GM10847 (cell line): ENCODE measurements around the gene CBX4.

Experiments used
- POLR2A ChIP-seq: IDR thresholded peaks from 2 replicates; pipeline ENCODE4 v1.6.1; 2011; ENCODE audit not compliant: insufficient read length; ENCODE audit errors: extremely low read depth

CBX4 gene

GRCh38 chr17:79847698-79848369 lies 8.6 kb upstream of the CBX4 start:
- no peak for TF ChIP-seq POLR2A

GRCh38 chr17:79845601-79845949 lies 6.3 kb upstream of the CBX4 start:
- TF ChIP-seq POLR2A: no peak

- no peak for TF ChIP-seq POLR2A
Observed at GRCh38 chr17:79844869-79845600, 5.8 kb upstream of the CBX4 start.

GRCh38 chr17:79843816-79844800 lies 4.9 kb upstream of the CBX4 start:
- no peak for TF ChIP-seq POLR2A

GRCh38 chr17:79843474-79843815 lies 4.2 kb upstream of the CBX4 start:
- no peak for TF ChIP-seq POLR2A

GRCh38 chr17:79842656-79843473 lies 3.6 kb upstream of the CBX4 start:
- no peak for TF ChIP-seq POLR2A

- no peak for TF ChIP-seq POLR2A
Observed at GRCh38 chr17:79842136-79842655, 3.0 kb upstream of the CBX4 start.

- no peak for TF ChIP-seq POLR2A
Observed at GRCh38 chr17:79841369-79842135, 2.3 kb upstream of the CBX4 start.

GRCh38 chr17:79840989-79841286 lies 1.7 kb upstream of the CBX4 start:
- TF ChIP-seq POLR2A: no peak

- no peak for TF ChIP-seq POLR2A
Observed at GRCh38 chr17:79840269-79840988, 1.2 kb upstream of the CBX4 start.

- TF ChIP-seq POLR2A: no peak
Observed at GRCh38 chr17:79838522-79839274, 542 bp downstream of the CBX4 start.

GRCh38 chr17:79837888-79838521 lies 1.2 kb downstream of the CBX4 start:
- no peak for TF ChIP-seq POLR2A

GRCh38 chr17:79836972-79837887 lies 2.0 kb downstream of the CBX4 start:
- TF ChIP-seq POLR2A: no peak
